Body of pancreas (tissue), 4 donors: Measurements from ENCODE around the gene LDLRAD3.

Experiments
- POLR2A ChIP-seq, 3 donors: fragments of 450-650 bp; IDR thresholded peaks; one replicate each; pipeline ENCODE4 v1.6.1; 2016; ENCODE audit warnings: antibody characterized with exemption in 3 of 3, mild to moderate bottlenecking in 2 of 3
- TF ChIP-seq, protein P1 (sequence below), 7 experiments: fragments of 450-650 bp in 4 of 7; fragments of 200-600 bp in 3 of 7; sonication (generic) in 3 of 7; IDR thresholded peaks; one replicate each; pipeline ENCODE4 v1.5.1; 2016 to 2019; ENCODE audit warnings: antibody characterized with exemption in 7 of 7

DNA sequence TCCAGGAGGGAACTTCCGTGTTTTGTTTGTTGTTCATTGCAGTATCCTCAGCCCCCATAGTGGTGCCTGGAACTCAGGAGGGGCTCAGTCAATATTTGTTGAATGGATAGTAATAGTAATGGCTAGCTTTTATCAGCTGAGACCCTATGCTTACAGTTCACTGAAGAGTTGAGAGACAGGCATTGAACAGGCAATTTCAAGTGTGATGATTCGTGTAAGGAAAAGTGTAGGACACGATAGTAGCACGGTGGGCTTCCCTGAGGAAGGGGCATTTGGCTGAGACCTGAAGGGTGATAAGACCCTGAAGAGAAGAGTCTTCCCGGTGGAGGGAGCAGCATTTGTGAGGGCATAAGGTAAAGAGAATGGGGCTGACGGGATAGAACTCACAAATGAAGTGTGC lies 186.1 kb downstream of the LDLRAD3 start:
- TF ChIP-seq, protein P1, sequence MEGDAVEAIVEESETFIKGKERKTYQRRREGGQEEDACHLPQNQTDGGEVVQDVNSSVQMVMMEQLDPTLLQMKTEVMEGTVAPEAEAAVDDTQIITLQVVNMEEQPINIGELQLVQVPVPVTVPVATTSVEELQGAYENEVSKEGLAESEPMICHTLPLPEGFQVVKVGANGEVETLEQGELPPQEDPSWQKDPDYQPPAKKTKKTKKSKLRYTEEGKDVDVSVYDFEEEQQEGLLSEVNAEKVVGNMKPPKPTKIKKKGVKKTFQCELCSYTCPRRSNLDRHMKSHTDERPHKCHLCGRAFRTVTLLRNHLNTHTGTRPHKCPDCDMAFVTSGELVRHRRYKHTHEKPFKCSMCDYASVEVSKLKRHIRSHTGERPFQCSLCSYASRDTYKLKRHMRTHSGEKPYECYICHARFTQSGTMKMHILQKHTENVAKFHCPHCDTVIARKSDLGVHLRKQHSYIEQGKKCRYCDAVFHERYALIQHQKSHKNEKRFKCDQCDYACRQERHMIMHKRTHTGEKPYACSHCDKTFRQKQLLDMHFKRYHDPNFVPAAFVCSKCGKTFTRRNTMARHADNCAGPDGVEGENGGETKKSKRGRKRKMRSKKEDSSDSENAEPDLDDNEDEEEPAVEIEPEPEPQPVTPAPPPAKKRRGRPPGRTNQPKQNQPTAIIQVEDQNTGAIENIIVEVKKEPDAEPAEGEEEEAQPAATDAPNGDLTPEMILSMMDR (IDR thresholded peaks at IDR 0.05), result no peak
- no peak for TF ChIP-seq POLR2A (IDR thresholded peaks at IDR 0.05)
